HG02678 (cell line): Measurements from ENCODE around the gene SLC6A7.

Experiments used
- ATAC-seq: cut with Tn5 transposase; IDR thresholded peaks from one replicate; pipeline ENCODE4 v1.9.1; 2021; ENCODE audit warnings: mild to moderate bottlenecking, moderate library complexity; ENCODE audit not compliant: unreplicated experiment

Gene SLC6A7

DNA sequence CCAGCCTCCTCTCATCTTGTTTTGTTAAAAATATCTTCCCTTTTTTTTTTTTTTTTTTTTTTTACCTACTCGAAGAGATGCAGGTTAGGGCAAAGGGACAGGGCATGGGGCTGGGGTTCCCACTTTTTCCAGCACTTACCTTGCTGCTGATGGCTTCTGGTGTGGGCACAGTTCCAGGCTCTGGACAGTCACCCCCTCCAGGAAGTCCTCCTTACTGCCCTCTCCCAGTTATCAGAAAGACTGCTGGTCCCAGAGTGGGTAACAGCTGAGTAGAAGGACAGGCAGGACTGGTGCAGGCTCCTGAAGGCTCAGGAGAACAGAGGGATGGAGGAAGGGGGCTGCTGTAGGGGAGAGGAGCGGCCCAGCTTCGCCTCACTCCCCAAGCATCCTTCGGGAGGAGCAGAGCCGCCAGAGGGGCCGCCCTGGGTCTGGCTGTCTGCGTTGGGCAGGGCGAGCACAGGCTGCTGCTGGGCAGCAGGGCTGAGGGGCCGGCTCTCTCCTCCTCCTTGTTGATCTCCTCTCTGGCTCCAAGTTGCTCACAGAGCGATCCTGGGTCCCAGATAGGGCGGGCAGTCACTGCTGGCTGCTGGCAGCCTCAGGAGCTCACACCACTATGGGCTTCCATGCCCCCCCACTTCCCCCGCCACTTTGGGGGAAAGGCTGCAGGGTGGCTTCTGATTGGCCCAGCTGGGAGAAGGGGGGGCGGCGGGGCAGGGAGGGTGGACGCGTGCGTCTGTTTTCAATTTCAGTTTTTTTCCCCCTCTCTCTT lies 34.4 kb upstream of the SLC6A7 start, which contains the start of gene PDGFRB:
Gene PDGFRB (minus strand): TSS at position 588 of the 769 bp plus-strand sequence. CDS start 18,798 bp downstream, outside the sequence.
- ATAC-seq: peak; percentile 43

DNA sequence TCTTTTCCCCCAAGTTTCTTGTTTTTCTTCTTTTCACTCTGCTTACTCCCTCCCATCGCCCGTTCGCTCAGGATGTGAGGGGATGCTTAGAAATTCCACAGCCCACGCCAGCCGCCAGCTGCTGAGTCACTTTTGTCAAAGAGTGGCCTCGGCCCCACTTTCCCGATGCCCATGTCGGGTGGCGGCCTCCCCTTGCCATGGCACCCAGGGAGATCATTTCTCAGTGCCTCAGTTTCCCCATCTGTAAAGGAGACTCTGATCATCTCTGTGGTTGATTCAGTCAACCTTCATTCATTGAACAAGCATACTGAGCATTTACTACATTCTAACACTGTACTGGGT lies 33.9 kb upstream of the SLC6A7 start:
- ATAC-seq: no peak

DNA sequence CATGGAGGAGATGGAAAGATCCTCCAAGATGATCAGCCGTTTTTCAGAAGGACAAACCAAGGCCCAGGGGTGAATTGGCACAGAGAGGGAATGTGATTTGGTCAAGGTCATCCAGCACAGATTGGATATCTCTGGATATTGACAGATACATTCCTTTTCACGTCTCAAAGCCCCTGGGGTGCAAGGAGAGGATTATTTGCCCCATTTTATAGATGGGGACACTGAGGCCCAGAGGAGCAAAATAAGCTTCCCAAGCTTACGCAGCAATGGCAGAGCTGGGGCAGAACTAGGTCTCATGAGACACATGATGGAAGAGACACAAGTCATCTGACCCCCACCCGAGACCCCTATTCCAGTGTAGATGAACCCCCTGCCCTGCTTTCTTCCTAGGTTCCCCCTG lies 33.3 kb upstream of the SLC6A7 start:
- ATAC-seq: no peak

DNA sequence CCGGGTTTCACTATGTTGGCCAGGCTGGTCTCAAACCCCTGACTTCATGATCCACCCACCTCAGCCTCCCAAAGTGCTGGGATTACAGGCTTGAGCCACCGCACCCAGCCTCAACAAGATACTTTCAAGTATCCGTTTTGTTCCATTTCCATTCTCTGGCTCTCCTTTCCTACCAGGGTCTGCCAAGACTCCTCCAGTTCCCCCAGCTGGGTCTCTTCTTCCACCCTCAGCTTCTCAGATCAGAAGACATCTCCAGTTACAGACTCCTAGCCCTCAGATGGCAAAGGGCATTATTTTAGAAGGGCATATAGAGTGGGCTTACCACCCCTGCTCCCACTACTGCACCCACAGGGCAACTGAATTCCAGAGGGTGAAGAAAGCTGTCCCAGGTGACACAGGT lies 32.7 kb upstream of the SLC6A7 start:
- no peak for ATAC-seq

DNA sequence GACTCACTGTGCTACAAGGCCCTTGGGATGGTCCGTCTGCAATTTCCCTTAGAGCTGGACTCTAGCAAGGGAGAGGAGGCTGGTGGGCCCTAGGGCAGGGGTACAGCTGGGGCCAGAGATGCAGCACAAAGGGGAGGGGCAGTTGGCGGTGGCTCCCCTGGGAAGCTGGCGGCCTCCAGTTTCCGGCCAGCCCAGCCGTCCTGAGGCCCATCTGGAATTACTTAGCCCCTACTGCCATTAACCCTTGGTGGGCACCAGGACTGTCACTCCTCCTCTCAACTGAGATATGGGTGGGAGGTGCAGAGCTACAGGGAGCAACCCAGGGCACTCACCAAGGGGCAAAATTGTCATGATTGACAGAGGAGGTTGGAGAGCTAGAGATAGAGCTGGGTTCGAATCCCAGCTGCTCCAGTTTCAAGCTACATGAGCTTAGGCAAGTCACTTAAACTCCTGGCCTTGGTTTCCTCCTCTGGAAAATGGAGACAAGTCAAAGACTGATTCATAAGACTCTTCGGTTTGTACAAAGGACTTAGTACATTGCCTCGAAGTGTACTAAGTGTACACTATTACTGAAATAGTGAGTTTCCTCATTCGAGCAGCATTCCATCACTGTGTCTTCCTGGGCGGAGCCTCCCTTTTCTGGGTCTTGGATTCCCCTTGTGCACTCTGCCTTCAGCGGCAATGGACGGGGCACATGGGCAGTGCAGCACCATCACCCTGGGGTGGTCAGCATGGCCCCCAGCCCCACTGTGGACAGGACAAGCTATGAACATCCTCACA lies 31.5 kb upstream of the SLC6A7 start:
- no peak for ATAC-seq

- no peak for ATAC-seq
Measured at GRCh38 chr5:150159031-150159430, 30.8 kb upstream of the SLC6A7 start.

- no peak for ATAC-seq
Measured at GRCh38 chr5:150159741-150160179, 30.1 kb upstream of the SLC6A7 start.

DNA sequence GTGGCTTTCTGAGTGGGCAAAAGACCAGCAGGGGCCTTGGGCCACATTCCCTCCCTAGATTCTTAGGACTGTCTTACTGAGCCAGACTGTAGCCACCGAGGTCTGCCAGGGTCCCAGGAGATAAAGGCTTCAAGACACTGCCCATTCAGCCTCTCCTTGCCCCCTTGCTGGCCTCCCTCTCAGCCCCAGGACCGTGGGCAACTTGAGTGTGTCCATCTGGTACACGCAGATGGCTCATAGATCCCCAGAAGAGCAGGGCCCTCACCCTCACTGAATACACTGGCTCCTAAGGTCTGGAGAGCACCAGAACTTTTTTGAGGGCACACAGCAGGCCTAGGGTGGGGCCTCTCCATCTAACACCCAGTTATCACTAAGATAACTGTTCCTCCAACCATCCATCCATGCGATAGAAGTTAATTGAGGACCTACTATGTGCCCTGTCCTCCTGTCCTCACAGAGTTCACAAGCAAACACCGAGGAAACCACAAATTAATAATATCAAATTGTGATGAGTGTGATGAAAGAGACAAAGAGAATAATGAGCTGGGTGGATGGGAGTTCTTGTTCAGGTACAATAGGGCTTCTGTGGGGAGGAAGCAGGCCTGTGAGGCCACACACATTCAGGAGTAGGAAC lies 29.3 kb upstream of the SLC6A7 start:
- no peak for ATAC-seq

DNA sequence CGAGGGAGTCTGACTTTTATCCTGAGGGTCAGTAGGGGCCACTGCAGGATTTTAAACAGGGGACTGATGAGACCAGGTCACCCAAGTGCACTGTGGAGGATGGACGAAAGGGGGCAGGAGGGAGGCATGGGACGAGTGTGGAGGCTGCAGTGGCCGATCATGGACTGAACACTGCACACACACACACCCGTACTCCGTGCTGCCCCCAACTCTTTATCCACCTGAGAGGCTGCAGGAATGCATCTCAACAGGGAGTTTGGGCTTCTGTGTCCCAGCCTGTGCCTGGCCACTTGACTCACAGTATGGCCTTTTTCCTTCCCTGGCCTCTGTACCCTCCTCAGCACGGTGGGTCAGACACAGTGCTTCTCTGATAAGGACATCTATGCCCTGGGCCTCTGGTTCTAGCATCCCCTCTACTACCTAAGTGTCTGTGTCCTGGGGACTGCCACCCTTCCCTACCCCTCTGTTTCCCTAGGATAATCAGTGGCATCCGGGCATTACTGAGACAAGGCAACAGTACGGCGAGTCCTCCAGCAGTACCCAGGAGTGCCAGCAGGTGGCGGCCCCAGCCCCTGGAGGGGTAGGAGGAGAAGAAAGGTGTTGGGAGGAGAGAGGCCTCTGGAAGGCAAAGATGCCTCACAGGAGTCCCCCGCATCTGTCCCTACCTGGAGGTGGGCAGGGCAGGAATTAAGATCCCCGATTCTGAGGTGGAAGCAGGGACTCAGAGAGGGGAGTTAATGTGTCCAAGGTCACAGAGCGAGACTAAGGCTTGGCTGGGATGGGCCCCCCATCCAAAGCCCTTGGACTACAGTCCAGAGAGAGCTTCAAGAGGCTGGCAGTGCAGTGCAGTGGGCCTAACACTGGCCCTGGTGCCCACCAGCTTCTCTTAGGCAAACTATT lies 28.4 kb upstream of the SLC6A7 start:
- ATAC-seq: peak; percentile 72

- no peak for ATAC-seq
Measured at GRCh38 chr5:150162142-150162513, 27.7 kb upstream of the SLC6A7 start.

- no peak for ATAC-seq
Measured at GRCh38 chr5:150163035-150163434, 26.8 kb upstream of the SLC6A7 start.

DNA sequence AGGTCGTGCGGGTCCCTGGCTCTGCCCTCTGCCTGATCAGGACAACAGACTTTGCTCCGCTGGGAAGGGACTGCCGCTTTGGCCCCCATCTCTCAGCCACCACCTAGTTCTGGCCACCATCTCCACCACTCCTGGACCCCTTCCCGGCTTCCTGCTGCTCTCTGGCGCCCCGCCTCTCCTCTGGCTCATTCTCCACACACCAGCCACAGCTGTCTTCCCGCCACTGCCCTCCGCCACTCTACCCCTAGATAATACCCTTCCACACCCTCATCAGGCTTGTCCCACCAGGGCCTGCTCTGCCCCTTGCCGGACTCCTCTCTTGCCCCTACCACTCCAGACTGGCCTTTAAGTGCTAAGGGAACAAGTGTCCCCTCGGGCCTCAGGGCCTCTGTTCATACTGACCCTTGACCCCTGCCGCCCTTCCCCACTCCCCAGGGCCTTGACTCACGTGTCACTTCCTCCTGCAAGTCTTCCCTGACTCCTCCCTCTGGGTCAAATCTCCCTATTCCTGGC lies 26.3 kb upstream of the SLC6A7 start:
- no peak for ATAC-seq

DNA sequence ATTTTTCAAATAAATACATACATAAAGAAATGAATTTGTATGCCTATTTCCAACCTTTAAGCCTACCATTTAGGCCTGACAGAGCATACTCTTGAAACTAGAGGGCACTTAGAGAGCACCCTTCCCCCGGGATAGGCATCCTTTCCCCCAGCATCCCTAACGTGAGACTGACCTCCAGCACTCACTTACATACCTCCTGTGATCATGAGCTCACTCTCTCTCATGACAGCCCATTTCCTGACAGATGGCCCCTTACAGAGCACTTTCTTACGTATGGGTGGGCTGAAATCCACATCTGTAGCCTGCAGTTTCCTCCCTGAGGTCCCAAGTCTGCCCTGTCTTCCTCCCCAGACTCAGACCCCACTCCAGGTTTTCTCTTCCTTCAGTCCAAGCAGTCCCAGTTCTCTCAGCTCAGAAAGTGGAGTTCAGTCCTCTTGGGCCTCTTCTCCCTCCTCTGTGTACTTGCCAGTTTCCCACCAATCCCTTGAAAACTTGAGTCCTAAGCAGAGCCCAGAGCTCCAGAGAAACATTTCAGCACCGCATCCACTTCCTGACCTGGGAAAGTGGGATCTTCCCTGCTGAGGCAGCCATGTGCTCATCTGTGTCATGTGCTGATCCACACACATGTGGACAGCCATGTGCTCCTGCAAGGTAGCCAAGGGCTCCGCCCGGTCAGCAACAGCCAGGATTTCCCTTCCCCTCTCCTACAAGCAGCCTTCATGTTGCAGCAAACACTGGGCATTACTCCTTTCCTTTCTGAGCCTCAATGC lies 25.5 kb upstream of the SLC6A7 start:
- ATAC-seq: no peak

DNA sequence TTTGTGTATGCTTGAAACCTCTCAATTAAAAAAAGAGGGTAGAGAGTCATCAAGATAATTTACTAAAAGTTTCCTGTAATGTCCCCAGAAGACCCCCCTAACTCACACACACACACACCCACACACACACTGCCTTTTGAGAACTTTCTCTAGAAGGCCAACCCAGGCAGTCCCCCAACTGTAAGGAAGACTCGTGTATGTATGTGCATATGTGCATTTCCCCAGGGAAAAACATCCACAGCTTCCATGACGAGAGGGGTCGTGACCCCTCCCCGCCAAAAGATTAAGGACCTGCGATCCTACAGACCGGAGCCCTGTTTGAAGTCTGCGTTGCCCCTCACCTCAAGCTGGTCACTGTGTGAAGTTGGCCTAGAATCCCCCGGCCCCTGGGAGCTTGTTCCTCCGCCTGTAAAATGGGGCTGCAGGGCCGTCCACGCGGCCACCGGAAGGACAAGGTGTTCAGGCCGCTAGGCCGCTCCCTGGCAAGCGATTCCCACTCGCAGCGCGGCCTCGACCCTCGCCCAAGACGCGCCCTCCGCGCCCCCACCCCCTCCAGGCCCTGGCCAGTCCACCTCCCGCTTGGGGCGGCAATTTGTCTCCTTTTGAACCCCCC lies 23.7 kb upstream of the SLC6A7 start:
- ATAC-seq: no peak

GRCh38 chr5:150166650-150167511 lies 23.0 kb upstream of the SLC6A7 start, which contains the start of gene CDX1:
Gene CDX1, plus strand, starts transcription at chr5:150166778. Its CDS starts 99 bp downstream, at chr5:150166877.
- ATAC-seq: no peak

DNA sequence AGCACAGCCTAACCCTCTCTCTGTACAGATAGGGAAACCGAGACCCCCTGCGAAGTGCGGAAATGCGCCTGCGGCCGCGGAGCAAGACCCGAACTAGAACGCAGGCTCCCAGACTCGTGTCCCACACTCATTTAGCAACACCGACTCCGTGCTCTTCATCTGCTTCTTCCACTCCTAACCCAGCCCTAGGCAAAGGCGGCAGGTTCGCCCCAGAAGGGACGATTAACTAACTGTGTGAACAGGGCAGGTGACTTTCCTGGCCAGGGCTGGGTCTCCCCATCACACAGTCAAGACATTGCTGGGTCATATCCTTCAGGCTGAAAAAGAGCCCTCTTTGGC lies 22.4 kb upstream of the SLC6A7 start:
- ATAC-seq: no peak

DNA sequence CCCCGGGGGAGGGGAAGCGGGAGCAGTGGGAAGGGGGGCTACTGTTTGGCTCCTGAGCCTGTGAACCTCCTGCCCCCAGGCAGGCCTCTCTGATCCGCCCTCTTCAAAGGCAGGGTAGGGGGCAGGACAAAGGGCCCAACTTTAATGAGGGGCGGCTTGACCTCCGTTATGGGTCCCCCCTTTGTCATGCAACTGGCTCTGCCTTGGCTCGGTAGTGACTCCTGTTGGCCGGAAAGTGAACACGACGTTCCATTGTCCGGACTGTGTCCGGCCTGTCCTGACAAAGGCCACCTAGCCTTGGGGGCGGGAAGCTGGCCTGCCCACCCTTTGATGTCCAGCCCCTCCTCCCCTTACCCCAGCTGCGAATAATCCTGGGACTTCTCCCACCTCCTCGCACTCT lies 22.0 kb upstream of the SLC6A7 start:
- no peak for ATAC-seq

GRCh38 chr5:150168864-150169263 lies 21.0 kb upstream of the SLC6A7 start:
- no peak for ATAC-seq
